GM12865 (cell line): Measurements from ENCODE around the gene CBX3.
"Not testable (repeated sequence)": the region's sequence is repeated elsewhere in the genome, so short reads cannot be mapped to it uniquely, and the experiment has no call there.

Experiments
- DNase-seq: peaks from one replicate; pipeline ENCODE4 v3.0.0; 2010; ENCODE audit warnings: low read depth
- H3K4me3 ChIP-seq: 2 replicates; pipeline ENCODE4 v1.5.1; 2011; ENCODE audit warnings: mild to moderate bottlenecking, low read depth, low read length, control low read depth
- TF ChIP-seq, protein P1 (sequence below): IDR thresholded peaks from 2 replicates; pipeline ENCODE4 v1.5.1; 2011; ENCODE audit warnings: low read length, control low read depth, low read depth, inconsistent platforms; ENCODE audit not compliant: insufficient read depth; ENCODE audit errors: missing control alignments

Gene CBX3

DNA sequence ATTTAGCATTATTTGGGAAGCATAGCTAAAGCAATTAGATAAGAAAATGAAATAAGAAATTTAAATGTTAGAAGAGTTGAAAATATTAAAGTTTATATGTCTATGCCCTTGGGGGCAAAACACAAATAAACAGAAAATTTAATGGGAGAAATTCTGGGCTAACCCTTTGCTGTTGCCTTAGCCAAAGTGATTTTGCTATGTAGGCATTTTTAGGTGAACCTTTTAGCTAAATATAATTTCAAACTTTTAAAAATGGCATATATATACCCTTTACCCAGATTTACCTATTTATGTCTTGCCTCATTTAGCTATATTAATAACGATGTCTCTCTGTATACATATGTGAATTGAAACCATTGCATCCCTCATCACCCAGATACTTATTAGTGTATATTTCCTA, 29.5 kb upstream of the CBX3 start:
- TF ChIP-seq, protein P1, sequence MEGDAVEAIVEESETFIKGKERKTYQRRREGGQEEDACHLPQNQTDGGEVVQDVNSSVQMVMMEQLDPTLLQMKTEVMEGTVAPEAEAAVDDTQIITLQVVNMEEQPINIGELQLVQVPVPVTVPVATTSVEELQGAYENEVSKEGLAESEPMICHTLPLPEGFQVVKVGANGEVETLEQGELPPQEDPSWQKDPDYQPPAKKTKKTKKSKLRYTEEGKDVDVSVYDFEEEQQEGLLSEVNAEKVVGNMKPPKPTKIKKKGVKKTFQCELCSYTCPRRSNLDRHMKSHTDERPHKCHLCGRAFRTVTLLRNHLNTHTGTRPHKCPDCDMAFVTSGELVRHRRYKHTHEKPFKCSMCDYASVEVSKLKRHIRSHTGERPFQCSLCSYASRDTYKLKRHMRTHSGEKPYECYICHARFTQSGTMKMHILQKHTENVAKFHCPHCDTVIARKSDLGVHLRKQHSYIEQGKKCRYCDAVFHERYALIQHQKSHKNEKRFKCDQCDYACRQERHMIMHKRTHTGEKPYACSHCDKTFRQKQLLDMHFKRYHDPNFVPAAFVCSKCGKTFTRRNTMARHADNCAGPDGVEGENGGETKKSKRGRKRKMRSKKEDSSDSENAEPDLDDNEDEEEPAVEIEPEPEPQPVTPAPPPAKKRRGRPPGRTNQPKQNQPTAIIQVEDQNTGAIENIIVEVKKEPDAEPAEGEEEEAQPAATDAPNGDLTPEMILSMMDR, result no peak
- DNase-seq, result no peak
- H3K4me3 ChIP-seq, result no peak overlapping the region

DNA sequence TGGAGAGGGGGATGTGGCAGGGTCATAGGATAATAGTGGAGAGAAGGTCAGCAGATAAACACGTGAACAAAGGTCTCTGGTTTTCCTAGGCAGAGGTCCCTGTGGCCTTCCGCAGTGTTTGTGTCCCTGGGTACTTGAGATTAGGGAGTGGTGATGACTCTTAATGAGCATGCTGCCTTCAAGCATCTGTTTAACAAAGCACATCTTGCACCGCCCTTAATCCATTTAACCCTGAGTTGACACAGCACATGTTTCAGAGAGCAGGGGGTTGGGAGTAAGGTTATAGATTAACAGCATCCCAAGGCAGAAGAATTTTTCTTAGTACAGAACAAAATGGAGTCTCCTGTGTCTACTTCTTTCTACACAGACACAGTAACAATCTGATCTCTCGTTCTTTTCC, 25.6 kb upstream of the CBX3 start:
- DNase-seq, H3K4me3 ChIP-seq: not testable (repeated sequence)

DNA sequence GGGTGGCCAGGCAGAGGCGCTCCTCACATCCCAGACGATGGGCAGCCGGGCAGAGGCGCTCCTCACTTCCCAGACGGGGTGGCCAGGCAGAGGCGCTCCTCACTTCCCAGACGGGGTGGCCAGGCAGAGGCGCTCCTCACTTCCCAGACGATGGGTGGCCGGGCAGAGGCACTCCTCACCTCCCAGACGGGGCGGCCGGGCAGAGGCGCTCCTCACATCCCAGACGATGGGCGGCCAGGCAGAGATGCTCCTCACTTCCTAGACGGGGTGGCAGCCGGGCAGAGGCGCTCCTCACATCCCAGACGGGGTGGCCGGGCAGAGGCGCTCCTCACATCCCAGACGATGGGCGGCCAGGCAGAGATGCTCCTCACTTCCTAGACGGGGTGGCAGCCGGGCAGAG, 24.8 kb upstream of the CBX3 start:
- H3K4me3 ChIP-seq, DNase-seq: not testable (repeated sequence)

DNA sequence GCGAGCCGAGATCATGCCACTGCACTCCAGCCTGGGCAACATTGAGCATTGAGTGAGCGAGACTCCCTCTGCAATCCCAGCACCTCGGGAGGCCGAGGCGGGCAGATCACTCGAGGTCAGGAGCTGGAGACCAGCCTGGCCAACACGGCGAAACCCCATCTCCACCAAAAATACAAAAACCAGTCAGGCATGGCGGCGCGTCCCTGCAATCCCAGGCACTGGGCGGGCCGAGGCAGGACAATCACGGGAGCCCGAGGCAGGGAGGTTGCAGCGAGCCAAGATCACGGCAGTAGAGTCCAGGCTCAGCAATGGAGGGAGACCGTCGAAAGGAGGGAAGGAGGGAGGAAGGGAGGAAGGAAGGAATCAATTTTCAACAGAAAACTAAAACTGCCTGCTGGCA, 24.3 kb upstream of the CBX3 start:
- not testable (repeated sequence) for DNase-seq, H3K4me3 ChIP-seq

DNA sequence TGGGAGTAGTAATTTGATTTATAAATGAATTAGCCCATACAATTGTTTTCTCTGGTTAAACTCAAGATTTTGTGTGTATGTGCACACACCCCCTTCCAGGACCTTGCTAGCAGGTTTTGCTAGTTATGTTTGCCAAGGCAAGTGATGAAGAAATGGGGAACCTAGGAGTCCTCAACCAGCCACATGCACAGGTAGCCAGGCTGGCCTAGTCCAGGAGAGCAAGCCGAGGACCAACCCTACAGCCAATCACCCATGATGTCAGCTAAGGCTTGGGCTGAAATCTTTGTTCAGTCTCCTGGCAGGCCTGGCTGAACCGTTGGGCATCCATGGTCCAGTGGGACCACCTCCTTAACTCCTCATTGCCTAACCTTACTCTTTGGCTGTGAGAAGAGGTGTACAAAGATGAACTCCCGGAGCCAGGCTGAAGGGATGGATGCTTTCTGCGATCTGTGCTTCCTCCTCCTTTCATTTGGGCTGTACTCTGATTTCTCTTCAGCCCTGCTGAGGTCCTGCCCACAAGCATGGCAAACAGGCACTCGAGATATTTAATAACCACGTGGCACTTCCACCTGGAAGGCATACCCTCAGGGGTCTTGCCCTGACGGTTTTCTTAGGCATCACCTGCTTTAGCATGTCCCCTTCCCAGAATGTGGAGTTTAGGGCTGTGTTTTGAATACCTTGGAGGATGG, 23.1 kb upstream of the CBX3 start:
- no peak for DNase-seq
- TF ChIP-seq, protein P1, result no peak
- no peak overlapping the region for H3K4me3 ChIP-seq

DNA sequence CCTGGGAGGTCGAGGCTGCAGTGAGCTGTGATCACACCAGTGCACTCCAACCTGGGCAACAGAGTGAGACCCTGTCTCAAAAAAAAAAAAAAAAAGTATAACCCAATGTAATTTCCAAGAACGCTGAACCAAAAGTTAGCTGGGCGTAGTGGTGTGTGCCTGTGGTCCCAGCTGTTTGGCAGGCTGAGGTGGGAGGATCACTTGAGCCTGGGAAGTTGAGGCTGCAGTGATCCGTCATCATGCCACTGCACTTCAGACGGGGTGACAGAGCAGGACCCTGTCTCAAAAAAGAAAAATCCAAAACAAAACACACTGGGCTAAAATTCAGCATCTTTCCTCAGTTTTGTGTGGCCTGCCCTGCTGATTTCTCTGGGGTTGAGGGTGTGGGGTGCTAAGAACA, 22.1 kb upstream of the CBX3 start:
- TF ChIP-seq, protein P1, result no peak
- H3K4me3 ChIP-seq, result no peak overlapping the region
- no peak for DNase-seq

DNA sequence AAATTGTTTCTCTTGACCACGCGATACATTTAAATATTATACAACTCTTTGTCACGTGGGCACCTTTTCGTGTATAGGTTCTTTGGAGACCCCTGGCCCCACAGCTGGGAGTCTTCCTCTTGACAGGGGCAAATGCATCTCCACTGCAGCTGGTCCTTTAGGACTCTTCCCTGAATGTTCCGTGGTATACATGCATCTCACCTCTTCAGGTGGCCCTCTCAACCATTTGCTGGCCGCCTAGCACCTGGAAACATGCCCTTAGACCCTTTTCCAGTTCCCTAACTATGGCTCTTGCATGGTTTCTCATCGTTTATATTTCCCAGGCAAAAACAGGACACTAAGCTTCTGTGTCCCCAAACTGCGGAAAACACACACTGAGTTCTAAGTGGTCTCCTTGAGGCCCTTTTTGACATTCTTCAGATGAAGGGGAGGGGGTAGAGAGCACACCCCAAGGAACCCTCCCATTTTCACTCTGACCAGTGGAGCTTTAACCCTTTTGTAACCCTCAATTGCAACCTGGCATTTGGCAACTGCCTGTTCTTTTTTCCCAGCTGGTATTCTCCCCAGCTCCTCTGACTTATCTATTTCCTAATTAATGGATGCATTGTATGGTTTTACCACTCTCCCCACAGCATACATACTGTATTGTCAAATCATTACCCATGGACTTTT, 21.6 kb upstream of the CBX3 start:
- TF ChIP-seq, protein P1, result no peak
- no peak for DNase-seq
- no peak overlapping the region for H3K4me3 ChIP-seq

DNA sequence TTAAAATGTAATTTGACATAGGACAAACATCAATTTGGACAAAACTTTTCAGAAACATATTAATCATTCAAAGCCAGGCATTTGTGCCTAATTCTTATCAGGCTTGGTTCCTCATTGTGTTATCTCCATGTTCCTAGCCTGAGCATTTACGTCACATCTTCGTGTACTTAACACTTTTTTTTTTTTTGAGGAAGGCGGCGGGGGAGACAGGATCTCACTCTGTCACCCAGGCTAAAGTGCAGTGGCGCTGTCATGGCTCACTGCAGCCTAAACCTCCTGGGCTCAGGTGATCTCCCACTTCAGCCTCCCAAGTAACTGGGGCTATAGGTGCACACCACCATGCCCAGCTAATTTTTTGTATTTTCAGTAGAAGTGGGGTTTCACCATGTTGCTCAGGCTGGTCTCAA, 20.8 kb upstream of the CBX3 start:
- H3K4me3 ChIP-seq, result no peak overlapping the region
- TF ChIP-seq, protein P1, result no peak
- no peak for DNase-seq
